Colon (tissue), 2 donors: ENCODE measurements around the gene APOL3.
"Not testable (repeated sequence)": the region's sequence is repeated elsewhere in the genome, so short reads cannot be mapped to it uniquely, and the experiment has no call there.

Experiments
- FAIRE-seq: peaks from 2 replicates; lab custom pipeline; 2012; peaks lifted over from hg19 to GRCh38; lab: Jason Lieb, UNC
- donor health status: control.
- donor health status: control.

The APOL3 gene

GRCh38 chr22:36160499-36160942 is at the start of gene APOL3:
APOL3 (minus strand) TSS chr22:36160755; CDS start chr22:36149055, 11,700 bp downstream.
- FAIRE-seq: no peak

GRCh38 chr22:36210224-36210623 is 49.7 kb upstream of the APOL3 start:
- FAIRE-seq: no peak

GRCh38 chr22:36209488-36209908 is 48.9 kb upstream of the APOL3 start:
- FAIRE-seq: not testable (repeated sequence)

- FAIRE-seq: no peak
These were observed 48.4 kb upstream of the APOL3 start for GRCh38 chr22:36208914-36209313.

GRCh38 chr22:36208162-36208765 is 47.7 kb upstream of the APOL3 start:
- no peak for FAIRE-seq

- FAIRE-seq: no peak
These were observed 45.7 kb upstream of the APOL3 start for GRCh38 chr22:36206255-36206654.

GRCh38 chr22:36205573-36205972 is 45.0 kb upstream of the APOL3 start:
- FAIRE-seq: not testable (repeated sequence)

GRCh38 chr22:36204632-36205015 is 44.1 kb upstream of the APOL3 start:
- no peak for FAIRE-seq

- FAIRE-seq: no peak
These were observed 43.6 kb upstream of the APOL3 start for GRCh38 chr22:36204001-36204631.

- not testable (repeated sequence) for FAIRE-seq
These were observed 42.9 kb upstream of the APOL3 start for GRCh38 chr22:36203441-36203840.

GRCh38 chr22:36202906-36203305 is 42.4 kb upstream of the APOL3 start:
- FAIRE-seq: not testable (repeated sequence)

GRCh38 chr22:36201630-36202319 is 41.2 kb upstream of the APOL3 start, which contains the start of gene APOL4:
APOL4 (minus strand) TSS chr22:36201809; CDS start chr22:36201734, 75 bp downstream.
- FAIRE-seq: no peak

- FAIRE-seq: not testable (repeated sequence)
These were observed 40.5 kb upstream of the APOL3 start for GRCh38 chr22:36201025-36201424.

- no peak for FAIRE-seq
These were observed 38.5 kb upstream of the APOL3 start for GRCh38 chr22:36199001-36199551.

GRCh38 chr22:36198536-36198935 is 38.0 kb upstream of the APOL3 start:
- no peak for FAIRE-seq

- FAIRE-seq: no peak
These were observed 37.1 kb upstream of the APOL3 start for GRCh38 chr22:36197514-36198146.

GRCh38 chr22:36197065-36197440 is 36.5 kb upstream of the APOL3 start:
- FAIRE-seq: no peak

- FAIRE-seq: no peak
These were observed 35.9 kb upstream of the APOL3 start for GRCh38 chr22:36196254-36197064.

GRCh38 chr22:36194971-36195370 is 34.4 kb upstream of the APOL3 start:
- no peak for FAIRE-seq

- no peak for FAIRE-seq
These were observed 33.8 kb upstream of the APOL3 start for GRCh38 chr22:36194385-36194784.

GRCh38 chr22:36193577-36193976 is 33.0 kb upstream of the APOL3 start:
- no peak for FAIRE-seq

- FAIRE-seq: no peak
These were observed 32.6 kb upstream of the APOL3 start for GRCh38 chr22:36193171-36193570.
